ENCODE measurements around the gene NANOS1.

DNA sequence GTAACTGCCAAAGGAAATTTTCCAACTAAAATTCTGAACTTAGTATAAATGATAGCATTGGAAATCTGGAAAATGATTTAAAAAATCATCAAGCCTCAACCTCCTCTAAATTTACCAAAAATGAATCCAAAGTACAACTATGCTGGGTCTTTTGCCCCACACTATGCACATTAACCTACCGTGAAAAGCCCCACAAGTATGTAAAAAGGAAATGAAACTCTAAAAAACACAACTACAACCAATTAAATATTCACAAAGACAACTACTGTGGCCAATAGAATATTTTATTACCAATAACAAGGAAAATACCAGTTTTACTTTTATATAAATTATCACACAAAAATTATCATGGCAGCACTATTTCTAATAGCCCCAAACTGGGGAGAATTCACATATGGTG is 31.8 kb downstream of the NANOS1 start:
- TF ChIP-seq CTCF (IDR thresholded peaks at IDR 0.05) (no peak), POLR2A (IDR thresholded peaks at IDR 0.05) (no peak)

Measured in right lobe of liver (tissue), 4 donors.